Right lobe of liver (tissue), 6 donors: Measurements from ENCODE around the gene CRB3. TPM values are rescaled to one million over a fixed set of nuclear protein-coding genes. Genes with fewer than 3 reads are reported as not detected.

Experiments
- ATAC-seq, 4 donors: fragments of 200-7000 bp; cut with Tn5 transposase; one replicate each; pipeline ENCODE4 v1.9.1; 2020; ENCODE audit warnings: mild to moderate bottlenecking in 4 of 4, moderate library complexity in 4 of 4
- DNase-seq, 3 donors: peaks; one replicate each; pipeline ENCODE4 v3.0.0-alpha.2; 2020
- H3K27ac ChIP-seq, 3 donors: fragments of 200-600 bp; one replicate each; pipeline ENCODE4 v1.8.0; 2022
- H3K27me3 ChIP-seq, 2 donors: fragments of 200-600 bp; one replicate each; pipeline ENCODE4 v1.8.0; 2022
- H3K36me3 ChIP-seq, 4 donors: fragments of 200-600 bp; sonication (generic) in 1 of 4; one replicate each; pipeline versions ENCODE4 v1.5.1 to v1.8.0; 2017 to 2022; ENCODE audit warnings: control low read depth in 1 of 4
- H3K4me1 ChIP-seq, 4 donors: fragments of 200-600 bp; sonication (generic) in 1 of 4; one replicate each; pipeline versions ENCODE4 v1.5.1 to v1.8.0; 2017 to 2022; ENCODE audit warnings: control low read depth in 1 of 4
- H3K4me3 ChIP-seq, 3 donors: fragments of 200-600 bp; one replicate each; pipeline ENCODE4 v1.8.0; 2022
- H3K9me3 ChIP-seq, 4 donors: fragments of 200-600 bp; sonication (generic) in 1 of 4; one replicate each; pipeline versions ENCODE4 v1.5.1 to v1.8.0; 2017 to 2022; ENCODE audit warnings: control low read depth in 1 of 4
- POLR2A ChIP-seq: fragments of 450-650 bp; IDR thresholded peaks from one replicate; pipeline ENCODE4 v1.6.1; 2017; ENCODE audit warnings: antibody characterized with exemption, mild to moderate bottlenecking
- WGBS: methylation state at CpG from one replicate; pipeline ENCODE4 v1.1.6; 2018; ENCODE audit warnings: low coverage, low lambda C conversion rate; ENCODE audit not compliant: insufficient coverage; ENCODE audit errors: missing lambda C conversion rate; 5-methylcytosine and 5-hydroxymethylcytosine counted together
- intact Hi-C, 2 donors: fragments of 100-400 bp; cut with DNase I; formaldehyde crosslinking; loops; one replicate each; pipeline versions ENCODE4 v1.11.2 to v1.14.1; 2022
- long read RNA-seq: library from polyadenylated mRNA; unstranded; transcript quantifications from one replicate; pipeline ENCODE4 v2.0.0, GENCODE V29; 2019
- total RNA-seq, 6 experiments: library from RNA; depleted of rRNA in 2 of 6; stranded (reverse); fragments of >200 nt in 2 of 6; fragmentation: NEBNext Ultra II Directional in 3 of 6; extraction: Animal tissue kit (Norgen Biotek cat#: 25700) in 3 of 6; gene quantifications; one replicate each; pipeline versions ENCODE4 v1.1.0 to v1.2.4, GENCODE V29; 2016 to 2023
- TF ChIP-seq, protein P1 (sequence below), 4 donors: fragments of 200-600 bp in 3 of 4; fragments of 450-650 bp in 1 of 4; IDR thresholded peaks; one replicate each; pipeline versions ENCODE4 v1.5.1 to v1.8.0; 2016 to 2022; ENCODE audit warnings: antibody characterized with exemption in 4 of 4, mild to moderate bottlenecking in 2 of 4
- donor health status: DM: no; HTN: yes; CAD: no.
- donor health status: DM: no; HTN: no; CAD: no.
- donor health status: DM: no; HTN: no; CAD: no.
- donor health status: DM: no; HTN: yes; CAD: no.
- donor health status: DM: no; HTN: yes; CAD: no.

Gene CRB3, protein sequence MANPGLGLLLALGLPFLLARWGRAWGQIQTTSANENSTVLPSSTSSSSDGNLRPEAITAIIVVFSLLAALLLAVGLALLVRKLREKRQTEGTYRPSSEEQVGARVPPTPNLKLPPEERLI
- total RNA-seq = 10 to 100 TPM; 20.6 to 56.1 (median 23.0) TPM
- long read RNA-seq, partial matches to known transcripts = 2 of 6 reads
- long read RNA-seq, other reads (novel, unspliced or antisense) = 1 of 6 reads

DNA sequence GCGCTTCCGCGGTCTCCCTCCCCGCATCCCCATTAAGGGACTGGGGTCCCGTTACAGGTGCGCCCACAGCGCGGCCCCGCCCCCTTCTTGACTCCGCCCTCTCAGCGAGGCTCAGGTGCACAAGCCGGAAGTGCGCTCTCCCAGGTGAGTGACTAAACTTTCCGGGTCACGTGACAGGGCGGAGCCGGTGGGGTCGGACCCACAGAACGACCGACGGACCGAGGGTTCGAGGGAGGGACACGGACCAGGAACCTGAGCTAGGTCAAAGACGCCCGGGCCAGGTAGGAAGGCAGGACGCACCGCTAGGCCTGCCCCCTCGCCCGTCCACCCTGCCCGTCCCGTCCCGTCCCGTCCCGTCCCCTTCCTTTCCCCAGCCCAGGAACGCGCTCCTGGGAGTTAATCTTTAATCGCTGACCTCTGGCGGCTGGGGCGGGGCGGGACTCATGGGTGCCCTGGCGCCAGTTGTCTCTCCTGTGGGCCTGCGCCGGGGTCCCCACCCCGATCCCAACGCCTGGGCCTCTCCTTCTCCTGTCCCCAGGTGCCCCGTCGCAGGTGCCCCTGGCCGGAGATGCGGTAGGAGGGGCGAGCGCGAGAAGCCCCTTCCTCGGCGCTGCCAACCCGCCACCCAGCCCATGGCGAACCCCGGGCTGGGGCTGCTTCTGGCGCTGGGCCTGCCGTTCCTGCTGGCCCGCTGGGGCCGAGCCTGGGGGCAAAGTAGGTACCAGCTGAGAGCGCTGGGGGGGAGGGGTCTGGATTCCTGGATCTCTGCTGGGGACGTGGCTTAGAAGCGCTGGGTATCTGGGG is at the start of gene CRB3:
Gene CRB3, plus strand, starts transcription at position 202 of the 804 bp plus-strand sequence. Its CDS starts 431 bp downstream, at position 633.
- 8% methylated on average over 28 of the region's 65 CpGs for WGBS
- TF ChIP-seq POLR2A = peak; percentile 57
- TF ChIP-seq, protein P1, sequence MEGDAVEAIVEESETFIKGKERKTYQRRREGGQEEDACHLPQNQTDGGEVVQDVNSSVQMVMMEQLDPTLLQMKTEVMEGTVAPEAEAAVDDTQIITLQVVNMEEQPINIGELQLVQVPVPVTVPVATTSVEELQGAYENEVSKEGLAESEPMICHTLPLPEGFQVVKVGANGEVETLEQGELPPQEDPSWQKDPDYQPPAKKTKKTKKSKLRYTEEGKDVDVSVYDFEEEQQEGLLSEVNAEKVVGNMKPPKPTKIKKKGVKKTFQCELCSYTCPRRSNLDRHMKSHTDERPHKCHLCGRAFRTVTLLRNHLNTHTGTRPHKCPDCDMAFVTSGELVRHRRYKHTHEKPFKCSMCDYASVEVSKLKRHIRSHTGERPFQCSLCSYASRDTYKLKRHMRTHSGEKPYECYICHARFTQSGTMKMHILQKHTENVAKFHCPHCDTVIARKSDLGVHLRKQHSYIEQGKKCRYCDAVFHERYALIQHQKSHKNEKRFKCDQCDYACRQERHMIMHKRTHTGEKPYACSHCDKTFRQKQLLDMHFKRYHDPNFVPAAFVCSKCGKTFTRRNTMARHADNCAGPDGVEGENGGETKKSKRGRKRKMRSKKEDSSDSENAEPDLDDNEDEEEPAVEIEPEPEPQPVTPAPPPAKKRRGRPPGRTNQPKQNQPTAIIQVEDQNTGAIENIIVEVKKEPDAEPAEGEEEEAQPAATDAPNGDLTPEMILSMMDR (IDR thresholded peaks at IDR 0.05) = no peak

DNA sequence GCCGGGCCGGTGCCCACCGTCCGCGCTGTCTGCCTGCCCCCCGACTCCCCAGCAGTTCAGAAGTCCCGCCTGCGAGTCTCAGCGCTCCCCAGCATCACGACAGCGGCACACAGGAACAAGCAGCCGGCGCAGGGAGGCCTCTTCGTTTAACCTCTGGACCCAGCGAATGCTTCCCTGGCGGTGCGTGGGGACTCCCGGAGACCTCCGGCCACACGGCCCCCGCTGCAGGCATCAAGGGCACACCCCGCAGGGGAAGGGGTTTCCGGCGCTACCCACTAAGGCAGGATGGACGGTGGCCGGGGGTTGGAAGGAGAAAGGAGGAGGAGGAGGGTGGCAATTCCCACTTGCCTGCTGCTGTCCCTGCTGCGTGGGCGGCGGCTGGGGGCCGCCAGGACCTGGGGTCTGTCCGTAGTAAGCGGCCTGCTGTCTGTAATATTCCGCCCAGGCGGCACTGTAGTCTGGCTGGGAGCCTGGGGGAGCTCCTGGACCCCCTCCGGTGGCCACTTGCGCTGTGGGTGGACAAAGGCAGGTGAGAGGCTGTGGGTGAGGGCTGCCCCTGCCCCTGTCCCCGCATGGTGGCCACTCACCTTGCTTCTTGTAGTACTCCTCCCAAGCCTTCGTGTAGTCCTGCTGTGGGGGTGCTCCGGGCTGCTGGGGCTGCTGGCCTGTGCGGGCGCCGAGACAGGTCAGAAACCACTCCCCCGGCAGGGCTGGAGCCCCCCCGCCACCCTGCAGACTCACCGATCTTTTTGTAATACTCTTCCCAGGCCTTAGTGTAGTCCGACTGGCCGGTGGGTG is 49.1 kb upstream of the CRB3 start:
- DNase-seq (no peak), ATAC-seq (no peak)
- 94% methylated on average over 13 of the region's 47 CpGs for WGBS
- Histone ChIP-seq H3K36me3 (peaks cover 9 to 58% (median 34%) of the 10 kb centered on the region in 4 donors), H3K27me3 (no peaks in the 10 kb centered on the region), H3K9me3 (no peaks in the 10 kb centered on the region), H3K4me3 (no peak overlapping the region), H3K27ac (no peak overlapping the region), H3K4me1 (no peaks in the 10 kb centered on the region)
- TF ChIP-seq POLR2A = no peak
- TF ChIP-seq, protein P1 (IDR thresholded peaks at IDR 0.05) = no peak
- intact Hi-C loops = no loop called here

More for the DNA sequence above, at the start of gene CRB3:
- intact Hi-C loops = no loop called here
- DNase-seq (peak; percentile 83 to 93 (median 92)), ATAC-seq (peak; percentile 53 to 69 (median 58))
- no peaks in the 10 kb centered on the region for H3K27me3 ChIP-seq
- peak within 1 kb of the TSS; percentile 56 to 83 (median 67) for H3K4me3 ChIP-seq
- H3K4me1 ChIP-seq = no peaks in the 10 kb centered on the region
- H3K27ac ChIP-seq = peak within 1 kb of the TSS; percentile 65 to 80 (median 73)
- peaks cover 0 to 7% (median 0%) of the 10 kb centered on the region in 4 donors for H3K36me3 ChIP-seq
- no peaks in the 10 kb centered on the region for H3K9me3 ChIP-seq

DNA sequence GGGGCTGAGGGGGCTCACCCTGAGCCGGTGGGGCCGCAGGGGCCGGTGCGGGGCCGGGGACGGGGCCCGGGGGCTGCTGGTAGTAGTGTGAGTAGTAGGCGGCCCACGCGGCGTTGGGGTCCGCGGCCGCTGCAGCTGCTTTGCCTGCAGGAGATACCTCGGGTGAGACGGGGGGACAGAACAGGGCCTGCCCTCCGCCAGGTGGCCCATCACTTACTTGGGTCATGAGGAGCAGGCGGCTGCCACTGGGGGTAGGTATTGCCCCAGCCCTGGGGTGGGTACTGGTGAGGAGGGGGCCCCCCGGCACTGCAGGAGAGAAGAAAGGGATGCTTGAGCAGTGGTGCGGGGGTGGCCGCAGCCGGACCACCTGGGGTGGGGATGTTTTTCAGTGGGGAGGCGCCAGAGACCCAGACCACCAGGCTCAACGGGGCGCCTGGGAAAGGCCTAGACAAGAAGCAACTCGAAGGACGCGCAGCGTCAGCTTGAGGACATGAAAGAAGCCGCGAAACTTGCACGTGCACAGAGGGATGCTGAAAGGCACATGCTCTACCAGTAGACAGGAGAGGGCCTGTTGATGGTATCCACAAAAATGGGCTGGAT is 48.4 kb upstream of the CRB3 start:
- H3K36me3 ChIP-seq = peaks cover 9 to 65% (median 37%) of the 10 kb centered on the region in 4 donors

More for the DNA sequence above, 48.4 kb upstream of the CRB3 start:
- H3K4me1 ChIP-seq = no peaks in the 10 kb centered on the region
- TF ChIP-seq, protein P1 (IDR thresholded peaks at IDR 0.05) = no peak
- TF ChIP-seq POLR2A = no peak
- no peak overlapping the region for H3K4me3 ChIP-seq
- no peaks in the 10 kb centered on the region for H3K27me3 ChIP-seq
- no peak overlapping the region for H3K27ac ChIP-seq
- WGBS = 90% methylated on average over 3 of the region's 32 CpGs
- no peaks in the 10 kb centered on the region for H3K9me3 ChIP-seq
- intact Hi-C loops = no loop called here
- no peak for DNase-seq
- ATAC-seq = no peak
